Stimulated activated CD8-positive, alpha-beta memory T cell treated with anti-CD3 and anti-CD28 coated beads, Interleukin-2, amount 100 ng/mL, for 48 hours (primary cell): ENCODE results near the gene DBX2.
"Not testable (repeated sequence)": the region's sequence is repeated elsewhere in the genome, so short reads cannot be mapped to it uniquely, and the experiment has no call there.

ENCODE experiments used
- DNase-seq, 2 donors: peaks; one replicate each; pipeline ENCODE4 v3.0.0-alpha.2; 2020; ENCODE audit warnings: low read depth in 2 of 2

Gene DBX2

GRCh38 chr12:45050751-45051571 is at the start of gene DBX2:
DBX2 (minus strand) TSS chr12:45051099; CDS start chr12:45050927, 172 bp downstream.
- DNase-seq = no peak

GRCh38 chr12:45098766-45099165 is 47.9 kb upstream of the DBX2 start:
- DNase-seq = no peak

DNA sequence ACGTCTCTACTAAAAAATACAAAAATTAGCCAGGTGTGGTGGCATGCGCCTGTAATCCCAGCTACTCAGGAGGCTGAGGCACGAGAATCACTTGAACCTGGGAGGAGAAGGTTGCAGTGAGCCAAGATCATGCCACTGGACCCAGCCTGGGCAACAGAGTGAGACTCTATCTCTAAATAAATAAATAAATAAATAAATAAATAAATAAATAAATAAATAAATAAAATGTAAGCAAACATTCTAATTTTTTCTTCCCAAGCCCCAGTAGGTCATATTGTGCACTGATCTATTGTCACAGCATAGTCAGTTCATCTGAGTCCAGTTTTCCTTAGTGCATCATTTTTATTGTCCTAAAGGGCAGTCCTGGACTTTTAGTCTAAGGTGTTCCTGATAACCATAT is 44.5 kb upstream of the DBX2 start:
- not testable (repeated sequence) for DNase-seq

DNA sequence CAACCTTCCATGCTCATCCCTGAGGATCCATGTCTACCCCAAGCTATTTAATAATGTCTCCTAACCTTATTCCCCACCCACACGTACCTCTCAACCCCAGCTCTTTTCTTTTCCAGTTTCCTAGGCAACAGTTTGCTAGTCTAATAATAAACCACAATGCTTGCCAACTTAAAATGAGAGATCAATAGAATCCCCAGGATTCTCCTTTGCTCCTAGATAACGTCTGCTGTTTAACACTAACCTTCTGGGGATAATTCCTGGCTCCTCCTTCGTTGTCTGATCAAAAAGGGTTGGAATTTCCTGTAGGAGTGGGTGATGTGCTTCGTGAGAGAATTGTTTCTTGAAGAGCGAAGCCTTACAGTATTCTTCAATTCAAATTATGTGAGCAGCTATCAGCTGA is 42.2 kb upstream of the DBX2 start:
- no peak for DNase-seq

DNA sequence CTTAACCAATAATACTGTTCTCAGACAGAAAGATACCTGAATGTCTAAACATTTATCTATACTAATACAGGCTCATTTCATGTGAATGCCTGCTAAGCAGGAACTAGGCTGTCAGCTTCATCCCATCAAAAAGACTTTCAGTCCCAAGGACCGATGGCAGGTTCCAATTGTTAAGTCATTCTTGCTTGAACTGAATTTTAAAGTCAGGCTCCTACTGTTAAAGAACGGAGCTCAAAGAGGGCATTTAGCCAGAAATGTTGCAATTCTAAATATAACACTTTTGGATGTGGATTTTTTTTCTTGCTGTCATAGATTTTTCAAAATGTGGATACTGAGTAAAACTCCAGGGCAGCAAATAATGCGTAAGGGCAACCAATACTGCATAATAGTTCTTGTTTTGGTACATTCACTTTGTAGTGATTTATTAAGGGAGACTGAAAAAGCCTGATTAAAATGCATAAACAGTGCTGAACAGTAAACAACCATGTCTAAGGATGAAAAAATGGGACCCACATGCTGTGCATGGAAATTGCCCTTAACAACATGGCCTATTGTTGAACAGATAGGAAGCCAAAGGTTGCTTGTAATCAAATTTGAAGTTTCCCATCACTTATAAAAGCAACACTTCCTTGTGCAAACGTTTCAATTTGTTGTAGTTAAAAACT is 38.6 kb upstream of the DBX2 start:
- no peak for DNase-seq

DNA sequence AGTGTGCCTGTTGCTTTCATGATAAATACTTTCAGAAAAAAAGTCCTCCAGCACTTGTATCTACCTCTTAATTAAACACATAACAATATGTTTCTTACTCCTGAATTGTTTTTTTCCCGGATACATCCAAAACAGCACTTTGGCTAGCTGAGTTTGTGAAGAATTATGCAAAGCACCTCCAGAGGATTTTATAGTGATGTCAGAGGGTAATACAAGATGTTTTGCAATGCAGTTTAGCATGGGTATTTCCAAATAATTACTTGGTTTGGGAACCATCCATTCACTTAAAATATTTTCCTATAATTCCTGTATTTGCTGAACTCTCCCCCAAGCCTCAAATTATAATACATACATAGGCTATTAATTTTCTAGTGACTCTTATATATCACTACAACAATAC is 37.7 kb upstream of the DBX2 start:
- no peak for DNase-seq

DNA sequence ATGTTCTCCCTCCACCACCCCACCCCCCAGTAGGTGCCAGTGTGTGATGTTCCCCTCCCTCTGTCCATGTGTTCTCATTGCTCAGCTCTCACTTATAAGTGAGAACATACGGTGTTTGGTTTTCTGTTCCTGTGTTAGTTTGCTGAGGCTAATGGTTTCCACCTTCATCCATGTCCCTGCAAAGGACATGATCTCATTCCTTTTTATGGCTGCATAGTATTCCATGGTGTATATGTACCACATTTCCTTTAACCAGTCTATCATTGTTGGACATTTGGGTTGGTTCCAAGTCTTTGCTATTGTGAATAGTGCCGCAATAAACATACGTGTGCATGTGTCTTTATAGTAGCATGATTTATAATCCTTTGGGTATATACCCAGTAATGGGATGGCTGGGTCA is 33.3 kb upstream of the DBX2 start:
- DNase-seq = not testable (repeated sequence)

GRCh38 chr12:45077251-45077650 is 26.4 kb upstream of the DBX2 start:
- no peak for DNase-seq

GRCh38 chr12:45076417-45077026 is 25.6 kb upstream of the DBX2 start:
- DNase-seq = no peak

DNA sequence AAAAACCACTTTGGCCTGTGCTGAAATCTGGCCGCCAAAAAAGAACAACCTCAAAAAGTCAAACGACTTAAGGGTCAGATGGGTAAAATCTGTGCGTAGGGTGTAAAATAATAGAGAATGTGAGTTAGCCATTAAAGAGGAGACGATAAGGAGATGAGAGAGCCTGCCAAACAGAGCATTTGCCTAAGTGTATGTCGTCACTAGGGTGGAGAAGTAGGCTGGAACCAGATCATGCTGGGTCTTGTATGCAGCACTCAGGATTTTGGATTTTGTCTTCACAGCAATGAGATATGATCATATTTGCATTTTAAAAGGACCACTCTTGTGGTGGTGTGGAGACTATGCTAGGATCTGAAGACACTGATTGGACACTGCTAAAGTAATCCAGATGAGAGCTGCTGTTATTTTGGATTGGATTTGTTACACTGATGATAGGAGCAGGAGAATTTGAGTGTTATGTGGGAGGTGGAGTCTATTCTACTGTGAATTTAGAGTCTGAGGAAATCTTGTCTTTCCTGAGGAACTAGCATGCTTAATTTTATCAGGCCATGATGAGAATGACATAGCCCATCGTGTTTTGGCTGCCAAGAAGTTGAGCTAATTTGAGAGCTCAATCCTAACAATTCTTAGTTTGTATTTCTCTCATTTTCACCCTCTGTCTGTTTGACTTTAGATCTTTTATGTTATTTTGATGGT is 24.8 kb upstream of the DBX2 start:
- DNase-seq = no peak

- DNase-seq = no peak
These were observed 14.3 kb upstream of the DBX2 start for GRCh38 chr12:45065125-45065626.

- DNase-seq = no peak
These were observed 10.1 kb upstream of the DBX2 start for GRCh38 chr12:45060976-45061375.

- no peak for DNase-seq
These were observed 750 bp upstream of the DBX2 start for GRCh38 chr12:45051572-45052125.

GRCh38 chr12:45049912-45050750 is 768 bp downstream of the DBX2 start:
- no peak for DNase-seq

- no peak for DNase-seq
These were observed 8.3 kb downstream of the DBX2 start for GRCh38 chr12:45042599-45042998.

- no peak for DNase-seq
These were observed 9.9 kb downstream of the DBX2 start for GRCh38 chr12:45040977-45041376.

DNA sequence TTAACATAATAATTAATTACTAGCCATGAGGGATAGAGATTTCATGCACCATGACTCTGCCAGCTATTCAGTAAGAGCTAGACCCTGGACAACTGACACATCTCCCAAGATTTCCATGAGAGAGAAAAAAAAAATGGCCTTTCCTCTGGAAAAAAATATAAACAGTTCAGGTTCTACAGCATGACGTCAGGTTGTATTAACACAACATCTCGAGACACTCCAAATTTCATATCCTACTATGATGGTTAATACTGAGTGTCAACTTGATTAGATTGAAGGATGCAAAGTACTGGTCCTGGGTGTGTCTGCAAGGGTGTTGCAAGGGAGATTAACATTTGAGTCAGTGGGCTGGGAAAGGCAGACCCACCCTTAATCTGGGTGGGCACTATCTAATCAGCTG is 11.1 kb downstream of the DBX2 start:
- no peak for DNase-seq

- DNase-seq = no peak
These were observed 16.0 kb downstream of the DBX2 start for GRCh38 chr12:45034861-45035265.

GRCh38 chr12:45017916-45018315 is 33.0 kb downstream of the DBX2 start:
- no peak for DNase-seq

- DNase-seq = no peak
These were observed 36.5 kb downstream of the DBX2 start for GRCh38 chr12:45014396-45014795.

DNA sequence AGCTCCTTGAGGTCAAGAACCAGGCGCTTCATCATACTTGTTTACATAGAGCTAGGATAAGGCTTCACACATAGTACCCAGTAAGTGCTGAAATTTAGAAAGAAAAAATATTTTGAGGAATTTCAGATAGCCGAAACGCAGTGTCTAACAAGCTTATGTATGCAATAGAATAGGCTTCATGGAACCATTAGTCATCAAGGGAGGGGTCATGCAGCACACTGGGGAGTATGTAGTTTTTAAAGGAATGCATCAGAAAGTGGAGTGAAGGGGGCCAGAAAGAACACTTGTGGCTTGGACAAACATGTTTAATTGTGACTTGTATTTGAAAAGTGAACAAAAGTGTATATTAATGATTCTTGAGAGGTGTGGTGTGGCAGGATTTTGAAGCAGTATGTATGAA is 38.1 kb downstream of the DBX2 start:
- no peak for DNase-seq
